ENCODE results near the gene TNIP1. TPM values are rescaled to one million over a fixed set of nuclear protein-coding genes. Genes with fewer than 3 reads are reported as not detected.

Gene TNIP1
- total RNA-seq, 1 donor: 85.8 TPM

DNA sequence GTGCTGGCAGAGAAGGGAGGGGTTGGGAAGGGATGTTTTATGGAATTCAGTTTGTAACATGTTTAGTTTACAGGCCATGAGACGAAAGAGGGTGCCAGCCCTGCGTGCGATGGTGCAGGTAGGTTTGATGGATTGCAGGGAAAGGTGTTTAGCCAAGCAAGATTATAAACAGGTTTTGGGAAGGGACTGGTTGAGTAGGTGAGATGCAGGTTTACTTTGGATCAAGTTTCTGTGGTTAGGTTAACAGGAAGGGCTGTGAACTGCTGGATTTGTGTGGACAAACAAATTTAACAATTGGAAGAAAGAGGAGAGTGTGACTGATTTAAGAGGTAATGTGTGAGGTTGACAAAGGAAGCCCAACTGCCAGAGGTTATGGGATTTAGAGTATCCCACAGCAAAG, 93.1 kb downstream of the TNIP1 start:
- TF ChIP-seq, protein P1, sequence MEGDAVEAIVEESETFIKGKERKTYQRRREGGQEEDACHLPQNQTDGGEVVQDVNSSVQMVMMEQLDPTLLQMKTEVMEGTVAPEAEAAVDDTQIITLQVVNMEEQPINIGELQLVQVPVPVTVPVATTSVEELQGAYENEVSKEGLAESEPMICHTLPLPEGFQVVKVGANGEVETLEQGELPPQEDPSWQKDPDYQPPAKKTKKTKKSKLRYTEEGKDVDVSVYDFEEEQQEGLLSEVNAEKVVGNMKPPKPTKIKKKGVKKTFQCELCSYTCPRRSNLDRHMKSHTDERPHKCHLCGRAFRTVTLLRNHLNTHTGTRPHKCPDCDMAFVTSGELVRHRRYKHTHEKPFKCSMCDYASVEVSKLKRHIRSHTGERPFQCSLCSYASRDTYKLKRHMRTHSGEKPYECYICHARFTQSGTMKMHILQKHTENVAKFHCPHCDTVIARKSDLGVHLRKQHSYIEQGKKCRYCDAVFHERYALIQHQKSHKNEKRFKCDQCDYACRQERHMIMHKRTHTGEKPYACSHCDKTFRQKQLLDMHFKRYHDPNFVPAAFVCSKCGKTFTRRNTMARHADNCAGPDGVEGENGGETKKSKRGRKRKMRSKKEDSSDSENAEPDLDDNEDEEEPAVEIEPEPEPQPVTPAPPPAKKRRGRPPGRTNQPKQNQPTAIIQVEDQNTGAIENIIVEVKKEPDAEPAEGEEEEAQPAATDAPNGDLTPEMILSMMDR (IDR thresholded peaks at IDR 0.05; ENCODE audit: extremely low read depth, low read depth, low read length): no peak
- DNase-seq (ENCODE audit: insufficient read length, low spot score, missing footprints): no peak
- no peaks in the 10 kb centered on the region for H3K36me3 ChIP-seq (ENCODE audit: insufficient read depth, low read length)

More for the DNA sequence above, 93.1 kb downstream of the TNIP1 start:
- Histone ChIP-seq H3K9me3 (ENCODE audit: low read depth, low read length) (no peaks in the 10 kb centered on the region), H3K27ac (ENCODE audit: low read depth, low read length) (no peak overlapping the region), H3K79me2 (ENCODE audit: insufficient read depth, low read length) (no peaks in the 10 kb centered on the region), H3K4me2 (ENCODE audit: insufficient read depth, low read length) (no peak overlapping the region), H4K20me1 (ENCODE audit: insufficient read depth, low read length) (no peaks in the 10 kb centered on the region), H2AFZ (ENCODE audit: low read length) (no peak overlapping the region), H3K27me3 (ENCODE audit: insufficient read depth, low read length) (no peaks in the 10 kb centered on the region), H3K4me1 (ENCODE audit: insufficient read depth, low read length) (no peaks in the 10 kb centered on the region), H3K4me3 (ENCODE audit: insufficient read depth, low read length) (no peak overlapping the region)

Other genes starting within 250 kb of the TNIP1 start
- gene IRGM, start 234.5 kb downstream of the TNIP1 start, total RNA-seq: not detected in 2 replicates
- 5.9 and 6.5 TPM in 2 replicates for gene ZNF300, start 176.1 kb downstream of the TNIP1 start, total RNA-seq
- gene GPX3, start 60.4 kb downstream of the TNIP1 start, total RNA-seq: 8.8 and 9.8 TPM in 2 replicates
- 343 and 353 TPM in 2 replicates for gene ANXA6, start 76.7 kb upstream of the TNIP1 start, total RNA-seq
- 10.5 and 10.9 TPM in 2 replicates for gene CCDC69, start 143.1 kb upstream of the TNIP1 start, total RNA-seq
- 35.5 and 42.1 TPM in 2 replicates for gene GM2A, start 172.2 kb upstream of the TNIP1 start, total RNA-seq
- gene SLC36A3, start 222.7 kb upstream of the TNIP1 start, total RNA-seq: not detected in 2 replicates